ENCODE measurements around the gene DNAH5. TPM values are rescaled to one million over a fixed set of nuclear protein-coding genes. Genes with fewer than 3 reads are reported as not detected.

DNAH5 gene
- total and polyA plus RNA-seq, 2 of the 8 experiments (the other 6 are each of a cell fraction or from before 2014, with no cell fraction given): 0.30 to 0.73 TPM

- Histone ChIP-seq H3K9me3 (ENCODE audit: insufficient read depth in 2 of 2, low read depth in 1 of 2, low read length in 1 of 2) (no peaks in the 10 kb centered on the region), H4K8ac (ENCODE audit: extremely low read depth, insufficient read depth, low read length) (no peak overlapping the region), H3K56ac (replicated peaks; ENCODE audit: insufficient read length, low read depth, low read length) (no peak overlapping the region), H2AK5ac (ENCODE audit: low read depth, low read length) (no peak overlapping the region), H3K4me3 (ENCODE audit: extremely low read depth in 1 of 4, insufficient read depth in 2 of 4, low read depth in 3 of 4, low read length in 4 of 4) (no peak overlapping the region), H4K91ac (replicated peaks; ENCODE audit: insufficient read length, low read length) (no peak overlapping the region), H3K79me2 (ENCODE audit: control insufficient read depth in 1 of 2, insufficient read depth in 2 of 2, low read length in 2 of 2) (no peaks in the 10 kb centered on the region), H2BK15ac (ENCODE audit: low read length) (no peak overlapping the region), H2BK5ac (ENCODE audit: low read depth, low read length) (no peak overlapping the region), H2BK120ac (replicated peaks; ENCODE audit: low read depth, low read length) (no peak overlapping the region), H3K9ac (replicated peaks in 1 of 4; ENCODE audit: extremely low read depth in 1 of 4, low read depth in 3 of 4, low read length in 3 of 4) (no peak overlapping the region), H2AFZ (ENCODE audit: low read length) (no peak overlapping the region), H3K27ac (ENCODE audit: low read depth, low read length) (no peak overlapping the region), H2BK12ac (ENCODE audit: low read depth, low read length) (no peak overlapping the region), H3K23ac (ENCODE audit: insufficient read length) (no peak overlapping the region), H3K4ac (replicated peaks; ENCODE audit: insufficient read length, low read depth, low read length) (no peak overlapping the region), H3K4me2 (ENCODE audit: insufficient read depth in 1 of 2, low read depth in 2 of 2, low read length in 2 of 2) (no peak overlapping the region), H3K36me3 (ENCODE audit: control insufficient read depth in 2 of 4, insufficient read depth in 4 of 4, low read length in 3 of 4) (no peaks in the 10 kb centered on the region), H4K20me1 (replicated peaks in 1 of 2; ENCODE audit: control insufficient read depth in 1 of 2, insufficient read depth in 2 of 2, low read length in 2 of 2) (no peaks in the 10 kb centered on the region), H3K23me2 (ENCODE audit: low read depth, low read length) (no peaks in the 10 kb centered on the region), H3K18ac (ENCODE audit: extremely low read depth, low read length) (no peak overlapping the region), H3K27me3 (replicated peaks in 1 of 4; ENCODE audit: control insufficient read depth in 3 of 4, extremely low read depth in 1 of 4, insufficient read depth in 3 of 4, low read length in 3 of 4) (no peaks in the 10 kb centered on the region), H4K5ac (ENCODE audit: insufficient read length, low read depth, low read length) (no peak overlapping the region), H3K79me1 (ENCODE audit: low read depth, low read length) (no peaks in the 10 kb centered on the region), H3K14ac (ENCODE audit: insufficient read length) (no peak overlapping the region), H2BK20ac (ENCODE audit: low read length) (no peak overlapping the region), H3K4me1 (replicated peaks in 1 of 4; ENCODE audit: control insufficient read depth in 3 of 4, insufficient read depth in 4 of 4, low read length in 3 of 4) (no peaks in the 10 kb centered on the region; a peak in 1 of 7 replicates)
- no peak for TF ChIP-seq JUND (IDR thresholded peaks at IDR 0.05; ENCODE audit: low read length)
- no peak for TF ChIP-seq BCL11A (IDR thresholded peaks at IDR 0.05; ENCODE audit: low read depth in 2 of 2, low read length in 2 of 2)
- TF ChIP-seq POU5F1 (IDR thresholded peaks at IDR 0.05; ENCODE audit: low read depth, low read length): no peak
- no peak for TF ChIP-seq PHF8 (conservative IDR thresholded peaks at IDR 0.05; ENCODE audit: low read depth, low read length)
- ChIA-PET POLR2A (ENCODE audit: partially characterized antibody) (no interaction called here), CTCF (ENCODE audit: partially characterized antibody) (no interaction called here)
- FAIRE-seq (no peak), DNase-seq (ENCODE audit: low read depth in 1 of 2, low spot score in 2 of 2) (no peak)
- WGBS, 2 experiments (ENCODE audit: extremely low coverage in 1 of 2, insufficient coverage in 1 of 2, insufficient read length in 1 of 2, insufficient replicate concordance in 2 of 2, low coverage in 1 of 2, low lambda C conversion rate in 2 of 2, missing lambda C conversion rate in 1 of 2): 95% methylated on average over 1 of the region's 1 CpG; no CpG with 5 or more reads in 1 of the 2 experiments
These were observed 35.2 kb downstream of the DNAH5 start for GRCh38 chr5:13909271-13909670.

Measured in H1 (cell line).